ENCODE results near the gene PBXIP1. TPM values are rescaled to one million over a fixed set of nuclear protein-coding genes. Genes with fewer than 3 reads are reported as not detected.
A peak's percentile ranks its signal among the peaks of the same experiment; 100 is the strongest.
"Not testable (repeated sequence)": the region's sequence is repeated elsewhere in the genome, so short reads cannot be mapped to it uniquely, and the experiment has no call there.

PBXIP1 gene
- polyA plus RNA-seq, 1 experiment = 83.1 TPM

DNA sequence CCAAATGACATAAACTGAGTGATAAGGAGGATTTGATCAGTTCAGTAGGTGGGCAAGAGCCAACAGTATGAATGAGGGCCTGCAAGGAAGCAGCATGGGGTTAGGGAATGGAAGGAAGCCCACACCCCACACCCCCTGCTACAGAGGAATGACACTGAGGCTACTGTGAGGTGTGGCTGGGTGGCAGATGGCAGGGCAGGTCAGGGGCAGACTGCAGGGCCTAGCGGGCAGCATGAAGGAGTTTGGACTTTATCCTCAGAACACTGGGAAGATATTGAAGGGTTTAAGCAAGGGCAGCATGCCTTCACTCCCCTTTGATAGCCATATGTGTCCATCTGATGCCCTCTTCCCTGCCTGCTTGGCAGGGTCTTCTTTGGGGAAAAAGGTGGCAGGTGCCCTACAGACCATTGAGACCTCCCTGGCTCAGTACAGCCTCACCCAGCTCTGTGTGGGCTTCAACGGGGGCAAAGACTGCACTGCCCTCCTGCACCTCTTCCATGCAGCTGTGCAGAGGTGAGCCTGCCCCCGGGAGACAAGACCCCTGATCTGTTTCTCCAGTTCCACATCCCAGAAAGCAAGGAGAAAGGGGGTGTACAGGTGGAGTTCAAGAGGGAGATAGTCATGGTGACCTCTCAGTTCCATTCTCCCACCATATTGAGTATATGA lies 33.4 kb upstream of the PBXIP1 start:
- TF ChIP-seq, protein P1, sequence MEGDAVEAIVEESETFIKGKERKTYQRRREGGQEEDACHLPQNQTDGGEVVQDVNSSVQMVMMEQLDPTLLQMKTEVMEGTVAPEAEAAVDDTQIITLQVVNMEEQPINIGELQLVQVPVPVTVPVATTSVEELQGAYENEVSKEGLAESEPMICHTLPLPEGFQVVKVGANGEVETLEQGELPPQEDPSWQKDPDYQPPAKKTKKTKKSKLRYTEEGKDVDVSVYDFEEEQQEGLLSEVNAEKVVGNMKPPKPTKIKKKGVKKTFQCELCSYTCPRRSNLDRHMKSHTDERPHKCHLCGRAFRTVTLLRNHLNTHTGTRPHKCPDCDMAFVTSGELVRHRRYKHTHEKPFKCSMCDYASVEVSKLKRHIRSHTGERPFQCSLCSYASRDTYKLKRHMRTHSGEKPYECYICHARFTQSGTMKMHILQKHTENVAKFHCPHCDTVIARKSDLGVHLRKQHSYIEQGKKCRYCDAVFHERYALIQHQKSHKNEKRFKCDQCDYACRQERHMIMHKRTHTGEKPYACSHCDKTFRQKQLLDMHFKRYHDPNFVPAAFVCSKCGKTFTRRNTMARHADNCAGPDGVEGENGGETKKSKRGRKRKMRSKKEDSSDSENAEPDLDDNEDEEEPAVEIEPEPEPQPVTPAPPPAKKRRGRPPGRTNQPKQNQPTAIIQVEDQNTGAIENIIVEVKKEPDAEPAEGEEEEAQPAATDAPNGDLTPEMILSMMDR (IDR thresholded peaks at IDR 0.05; ENCODE audit: insufficient read depth, low read depth, low read length) = no peak
- Histone ChIP-seq H3K36me3 (ENCODE audit: control insufficient read depth, insufficient read depth, low read length) (peaks cover 17% of the 10 kb centered on the region), H3K4me3 (ENCODE audit: low read depth, low read length) (no peak overlapping the region), H3K27me3 (ENCODE audit: control insufficient read depth, insufficient read depth, low read length) (no peaks in the 10 kb centered on the region)
- ChIA-PET CTCF (no interaction called here), POLR2A (no interaction called here)
- DNase-seq (ENCODE audit: low read depth) = no peak

DNA sequence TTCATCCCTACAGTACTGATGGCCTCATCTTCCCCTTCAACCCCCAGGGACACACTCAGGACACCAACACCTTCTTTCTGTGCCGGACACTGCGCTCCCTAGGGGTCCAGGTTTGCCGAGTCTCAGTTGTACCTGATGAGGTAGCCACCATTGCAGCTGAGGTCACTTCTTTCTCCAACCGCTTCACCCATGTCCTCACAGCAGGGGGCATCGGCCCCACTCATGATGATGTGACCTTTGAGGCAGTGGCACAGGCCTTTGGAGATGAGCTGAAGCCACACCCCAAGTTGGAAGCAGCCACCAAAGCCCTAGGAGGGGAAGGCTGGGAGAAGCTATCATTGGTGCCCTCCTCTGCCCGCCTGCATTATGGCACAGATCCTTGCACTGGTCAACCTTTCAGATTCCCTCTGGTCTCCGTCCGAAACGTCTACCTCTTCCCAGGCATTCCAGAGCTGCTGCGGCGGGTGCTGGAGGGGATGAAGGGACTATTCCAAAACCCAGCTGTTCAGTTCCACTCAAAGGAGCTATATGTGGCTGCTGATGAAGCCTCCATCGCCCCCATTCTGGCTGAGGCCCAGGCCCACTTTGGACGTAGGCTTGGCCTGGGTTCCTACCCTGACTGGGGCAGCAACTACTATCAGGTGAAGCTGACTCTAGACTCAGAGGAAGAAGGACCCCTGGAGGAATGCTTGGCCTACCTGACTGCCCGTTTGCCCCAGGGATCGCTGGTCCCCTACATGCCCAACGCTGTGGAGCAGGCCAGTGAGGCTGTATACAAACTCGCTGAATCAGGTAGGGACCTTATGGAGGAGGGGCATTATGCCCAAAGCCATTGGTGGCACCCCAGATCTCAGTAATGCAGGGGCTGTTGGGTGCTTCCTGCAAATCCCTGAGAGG lies 32.4 kb upstream of the PBXIP1 start:
- no peak for DNase-seq (ENCODE audit: low read depth)
- ChIA-PET CTCF (interaction anchor here (0.7 to 1.7 kb wide), 8 partner anchors 8 to 72 kb away, joined by 3 to 6 read pairs (median 3); partner anchors contain the start of gene PYGO2), POLR2A (no interaction called here)
- Histone ChIP-seq H3K27me3 (ENCODE audit: control insufficient read depth, insufficient read depth, low read length) (no peaks in the 10 kb centered on the region), H3K36me3 (ENCODE audit: control insufficient read depth, insufficient read depth, low read length) (peaks cover 17% of the 10 kb centered on the region), H3K4me3 (ENCODE audit: low read depth, low read length) (no peak overlapping the region)
- TF ChIP-seq, protein P1 (IDR thresholded peaks at IDR 0.05; ENCODE audit: insufficient read depth, low read depth, low read length) = no peak

DNA sequence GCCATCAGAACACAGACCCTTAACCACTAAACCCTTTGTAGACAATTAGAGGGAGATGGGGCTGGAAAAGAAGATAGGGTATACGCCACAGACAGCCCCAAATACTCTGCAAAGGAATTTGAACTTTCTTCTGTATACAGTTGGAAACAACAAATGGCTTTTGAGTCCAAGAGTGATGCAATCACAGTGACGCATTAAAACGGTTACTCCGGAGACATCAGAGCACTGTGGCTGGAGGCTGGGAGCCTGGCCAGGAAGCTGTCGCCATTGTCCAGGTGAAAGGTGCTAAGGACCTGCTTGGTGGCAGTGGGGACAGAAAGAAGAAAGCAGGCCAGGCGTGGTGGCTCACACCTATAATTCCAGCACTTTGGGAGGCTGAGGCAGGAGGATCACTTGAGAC lies 31.4 kb upstream of the PBXIP1 start:
- ChIA-PET POLR2A (no interaction called here), CTCF (interaction anchor here (0.7 to 1.7 kb wide), 8 partner anchors 9 to 73 kb away, joined by 3 to 6 read pairs (median 4); partner anchors contain the start of gene PYGO2)
- DNase-seq (ENCODE audit: low read depth) = no peak
- TF ChIP-seq, protein P1 (IDR thresholded peaks at IDR 0.05; ENCODE audit: insufficient read depth, low read depth, low read length) = no peak
- no peak overlapping the region for H3K4me3 ChIP-seq (ENCODE audit: low read depth, low read length)
- peaks cover 17% of the 10 kb centered on the region for H3K36me3 ChIP-seq (ENCODE audit: control insufficient read depth, insufficient read depth, low read length)
- H3K27me3 ChIP-seq (ENCODE audit: control insufficient read depth, insufficient read depth, low read length) = no peaks in the 10 kb centered on the region

DNA sequence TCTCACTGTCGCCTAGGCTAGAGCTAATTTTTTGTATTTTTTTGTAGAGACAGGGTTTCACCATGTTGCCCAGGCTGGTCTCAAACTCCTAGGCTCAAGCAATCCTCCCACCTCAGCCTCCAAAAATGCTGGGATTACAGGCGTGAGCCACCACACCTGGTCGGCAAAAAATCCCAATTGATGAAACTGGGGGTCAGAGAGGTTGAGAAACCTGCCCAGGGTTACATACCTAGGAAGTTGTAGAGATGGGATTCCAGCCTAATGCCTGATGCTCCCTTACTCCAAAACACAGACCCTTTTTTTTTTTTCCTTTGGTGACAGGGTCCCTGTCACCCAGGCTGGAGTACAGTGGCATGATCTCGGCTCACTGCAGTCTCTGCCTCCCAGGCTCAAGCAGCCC lies 30.8 kb upstream of the PBXIP1 start:
- ChIA-PET CTCF (interaction anchor here (1.2 kb wide), 1 partner anchor 31 kb away, joined by 4 read pairs; no protein-coding TSS in a partner anchor), POLR2A (interaction anchor here (0.6 kb wide), 2 partner anchors 17 to 75 kb away, joined by 8 to 10 read pairs; no protein-coding TSS in a partner anchor)
- not testable (repeated sequence) for DNase-seq (ENCODE audit: low read depth); H3K4me3 ChIP-seq (ENCODE audit: low read depth, low read length); H3K27me3 ChIP-seq (ENCODE audit: control insufficient read depth, insufficient read depth, low read length)
- H3K36me3 ChIP-seq (ENCODE audit: control insufficient read depth, insufficient read depth, low read length) = peaks cover 17% of the 10 kb centered on the region

DNA sequence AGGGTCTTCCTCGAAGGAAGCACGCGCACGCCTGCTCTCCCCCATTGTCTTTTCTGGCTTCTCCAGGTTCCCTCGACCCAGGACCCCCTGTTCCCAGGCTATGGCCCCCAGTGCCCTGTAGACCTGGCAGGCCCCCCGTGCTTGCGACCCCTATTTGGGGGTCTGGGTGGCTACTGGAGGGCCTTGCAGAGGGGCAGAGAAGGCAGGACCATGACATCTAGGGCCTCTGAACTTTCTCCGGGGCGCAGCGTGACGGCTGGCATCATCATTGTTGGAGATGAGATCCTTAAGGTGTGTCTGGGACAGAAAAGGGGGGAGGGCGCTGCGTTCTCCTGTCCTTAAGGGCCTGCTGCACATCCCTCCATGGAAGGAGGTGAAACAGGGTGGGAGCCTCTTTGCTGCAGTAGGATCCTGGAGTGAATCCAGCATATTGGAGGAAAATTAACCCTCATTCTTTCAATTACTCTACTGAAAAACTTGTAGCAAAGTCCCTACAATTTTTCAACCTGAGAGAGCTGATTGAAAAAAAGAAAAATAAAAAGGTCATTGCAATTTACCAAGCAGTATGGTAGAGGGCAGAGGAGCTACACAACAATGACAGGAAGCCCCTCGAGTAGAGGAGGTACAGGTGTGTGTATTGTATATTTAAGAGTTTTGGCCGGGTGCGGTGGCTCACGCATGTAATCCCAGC lies 28.0 kb upstream of the PBXIP1 start:
- no peaks in the 10 kb centered on the region for H3K27me3 ChIP-seq (ENCODE audit: control insufficient read depth, insufficient read depth, low read length)
- ChIA-PET CTCF (interaction anchor here (0.9 to 3.6 kb wide), 8 partner anchors 10 to 101 kb away, joined by 3 to 23 read pairs (median 4); partner anchors contain the start of genes ADAM15, LENEP and PBXIP1), POLR2A (no interaction called here)
- DNase-seq (ENCODE audit: low read depth) = no peak
- H3K36me3 ChIP-seq (ENCODE audit: control insufficient read depth, insufficient read depth, low read length) = peaks cover 10% of the 10 kb centered on the region
- peak overlapping the region; percentile 62 for H3K4me3 ChIP-seq (ENCODE audit: low read depth, low read length)
- TF ChIP-seq, protein P1 (IDR thresholded peaks at IDR 0.05; ENCODE audit: insufficient read depth, low read depth, low read length) = no peak

Measured in BJ (cell line).